ENCODE results near the gene CTNND2.
"Not testable (repeated sequence)": the region's sequence is repeated elsewhere in the genome, so short reads cannot be mapped to it uniquely, and the experiment has no call there.

Gene CTNND2

DNA sequence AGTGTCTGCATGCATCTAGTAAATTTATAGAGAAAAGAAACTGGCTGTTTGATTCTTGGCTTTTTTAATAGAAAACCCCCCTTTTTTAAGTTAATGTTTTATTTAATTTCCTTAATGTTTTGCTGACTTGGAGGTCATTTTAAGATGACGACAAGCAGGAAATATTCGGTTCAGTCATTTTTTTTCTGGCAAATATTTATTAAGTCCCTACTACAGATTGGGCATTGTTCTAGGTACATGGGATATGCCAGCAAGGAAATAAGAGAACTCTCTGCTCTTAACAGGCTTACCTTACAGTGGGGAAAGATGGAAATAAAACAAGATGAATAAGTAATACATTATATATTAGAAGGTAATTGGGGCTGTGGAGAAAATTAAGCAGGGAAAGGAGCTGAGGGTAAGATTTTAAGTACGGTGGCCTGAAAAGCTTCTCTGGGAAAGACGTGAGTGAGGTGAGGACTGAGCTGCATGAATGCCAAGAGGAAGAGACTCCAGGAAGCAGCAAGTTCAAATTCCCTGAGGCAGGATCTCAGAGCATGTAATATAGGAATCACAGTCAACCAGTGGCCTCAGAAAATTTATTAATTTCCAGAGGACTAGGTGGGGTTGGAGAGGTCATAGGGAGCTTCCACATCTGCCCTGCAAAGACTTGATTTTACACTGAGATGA, 827.2 kb downstream of the CTNND2 start:
- Mint-ChIP-seq H3K9me3 (no peaks in the 10 kb centered on the region), H3K27me3 (peaks cover 5% of the 10 kb centered on the region in 2 donors), H3K27ac (no peak overlapping the region), H3K36me3 (no peaks in the 10 kb centered on the region), H3K4me3 (no peak overlapping the region), H3K4me1 (no peaks in the 10 kb centered on the region)
- DNase-seq (no peak), ATAC-seq (replicated peaks) (no peak)

DNA sequence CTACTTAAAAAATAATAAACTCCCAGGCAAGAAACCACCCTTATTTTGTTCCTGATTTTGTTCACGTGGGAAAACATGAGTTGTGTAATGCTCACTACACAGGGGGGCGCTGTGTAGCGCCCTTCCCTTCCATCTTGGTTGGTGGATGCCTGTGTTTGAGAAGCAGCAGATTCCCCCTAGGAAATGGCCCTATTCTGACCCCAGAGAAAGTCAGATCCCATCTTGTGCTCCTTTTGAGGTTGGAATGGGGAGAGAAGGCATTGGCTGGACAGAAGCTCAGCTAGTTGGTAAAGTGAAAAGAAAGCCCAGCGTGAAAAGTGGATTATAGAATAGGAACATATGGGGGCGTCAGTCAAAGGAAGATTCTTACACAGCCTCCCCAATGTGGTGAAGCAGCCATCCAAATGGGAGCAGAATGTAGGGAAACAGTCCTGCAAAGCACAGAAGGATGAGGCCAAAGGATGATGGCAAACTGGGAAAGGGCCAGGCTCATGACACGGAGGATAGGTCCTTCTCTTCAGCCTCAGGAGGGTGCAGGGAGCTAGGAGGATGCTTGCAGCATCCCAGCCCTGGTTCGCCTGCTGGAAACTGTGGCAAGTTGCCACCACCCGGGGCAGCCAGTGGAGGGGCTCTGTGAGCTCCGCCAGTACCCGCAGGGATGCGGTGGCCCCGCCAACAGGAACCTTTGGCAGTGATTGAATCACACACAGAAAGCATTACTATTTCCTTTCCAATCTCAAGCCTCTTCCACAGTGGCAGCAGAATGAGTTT, 829.0 kb downstream of the CTNND2 start:
- Mint-ChIP-seq H3K4me3 (no peak overlapping the region), H3K9me3 (peaks cover 0 to 2% of the 10 kb centered on the region in 2 donors), H3K27ac (no peak overlapping the region), H3K4me1 (no peaks in the 10 kb centered on the region), H3K36me3 (no peaks in the 10 kb centered on the region), H3K27me3 (peaks cover 5 to 12% of the 10 kb centered on the region in 2 donors)
- no peak for DNase-seq
- ATAC-seq (replicated peaks): no peak

DNA sequence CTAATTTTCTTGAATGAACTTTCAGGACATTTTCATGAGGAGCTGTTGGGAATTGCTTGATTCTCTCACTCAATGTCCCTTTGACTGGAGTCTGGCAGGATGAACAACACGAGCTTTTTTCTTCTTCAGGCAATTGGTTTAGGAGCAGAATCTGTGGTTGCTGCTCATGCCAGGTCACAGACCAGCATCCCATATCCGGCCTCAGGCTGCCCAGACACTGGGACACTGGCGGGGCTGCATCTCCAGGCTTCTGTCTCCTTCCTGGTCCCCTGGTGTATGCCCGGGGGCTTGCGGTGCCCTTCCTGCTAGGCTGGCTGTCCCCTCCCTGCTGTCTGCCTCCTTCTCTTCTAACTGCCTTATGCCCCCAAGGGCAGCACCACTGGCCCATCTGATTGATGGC, 831.7 kb downstream of the CTNND2 start:
- Mint-ChIP-seq H3K9me3 (peaks cover 5 to 9% of the 10 kb centered on the region in 2 donors), H3K27ac (no peak overlapping the region), H3K27me3 (peaks cover 3 to 16% of the 10 kb centered on the region in 2 donors), H3K4me1 (no peaks in the 10 kb centered on the region), H3K4me3 (no peak overlapping the region), H3K36me3 (no peaks in the 10 kb centered on the region)
- ATAC-seq (replicated peaks) (no peak), DNase-seq (no peak)

DNA sequence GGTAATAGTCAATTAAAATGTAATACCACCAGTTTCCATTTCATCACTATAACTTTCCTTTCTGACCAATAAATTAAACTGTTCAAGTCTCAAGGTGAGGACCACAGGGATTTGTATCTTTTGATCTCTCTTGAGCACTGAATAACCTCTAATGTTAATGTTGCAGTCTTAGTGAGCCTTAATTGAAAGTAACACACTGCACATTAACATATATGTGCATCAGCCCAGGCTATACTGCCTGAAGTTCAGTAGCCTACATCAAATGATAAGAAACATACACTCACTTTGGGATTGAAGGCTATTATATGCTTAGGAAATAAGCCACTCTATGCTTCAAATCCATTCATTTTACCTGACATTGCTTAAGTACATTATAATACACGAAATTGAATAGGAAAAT, 832.2 kb downstream of the CTNND2 start:
- Mint-ChIP-seq H3K36me3 (no peaks in the 10 kb centered on the region), H3K27ac (no peak overlapping the region), H3K4me3 (no peak overlapping the region), H3K27me3 (peaks cover 0 to 16% of the 10 kb centered on the region in 2 donors), H3K9me3 (peaks cover 5 to 9% of the 10 kb centered on the region in 2 donors), H3K4me1 (no peaks in the 10 kb centered on the region)
- ATAC-seq (replicated peaks): no peak
- DNase-seq: no peak

DNA sequence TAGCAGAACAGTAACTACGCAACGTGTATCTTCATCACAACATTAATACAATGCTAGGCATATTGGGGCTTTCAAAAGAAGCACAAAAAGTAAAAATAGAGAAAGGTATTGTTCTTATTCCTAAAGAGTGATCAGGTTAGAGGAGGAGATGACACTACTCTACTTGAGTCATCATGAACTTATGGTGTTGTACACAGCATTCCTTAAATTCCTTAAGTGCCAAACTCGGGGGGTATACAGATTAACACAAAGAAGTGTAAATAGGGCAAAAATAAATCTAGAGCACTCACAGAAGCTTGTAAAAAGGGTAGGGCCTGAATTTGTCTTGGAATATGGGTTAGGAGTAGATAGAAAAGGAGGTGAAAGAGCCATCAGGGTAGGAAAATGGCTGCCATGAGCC, 835.2 kb downstream of the CTNND2 start:
- no peak overlapping the region for H3K27ac Mint-ChIP-seq
- H3K4me1 Mint-ChIP-seq: no peaks in the 10 kb centered on the region
- ATAC-seq (replicated peaks) (no peak), DNase-seq (no peak)
- peaks cover 5 to 9% of the 10 kb centered on the region in 2 donors for H3K9me3 Mint-ChIP-seq
- no peak overlapping the region for H3K4me3 Mint-ChIP-seq
- peaks cover 4 to 11% of the 10 kb centered on the region in 2 donors for H3K27me3 Mint-ChIP-seq
- no peaks in the 10 kb centered on the region for H3K36me3 Mint-ChIP-seq

DNA sequence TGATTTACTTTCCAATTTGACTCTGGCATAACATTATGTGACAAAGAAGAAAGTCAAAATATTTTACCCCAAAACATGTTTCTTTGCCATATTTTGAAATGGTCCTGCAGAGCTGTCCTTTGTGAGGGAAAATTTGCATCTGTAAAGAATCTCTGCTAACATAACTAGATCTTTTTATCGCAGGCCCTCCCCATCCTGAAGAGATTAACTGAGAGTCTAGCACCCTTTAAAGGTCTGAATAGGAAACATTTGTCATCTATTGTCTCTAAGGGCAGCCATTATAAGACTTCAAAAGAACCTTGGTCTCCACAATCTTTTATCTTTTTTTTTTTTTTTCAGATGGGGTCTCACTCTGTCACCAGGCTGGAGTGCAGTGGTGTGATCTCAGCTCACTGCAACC, 838.5 kb downstream of the CTNND2 start:
- not testable (repeated sequence) for DNase-seq; H3K4me1 Mint-ChIP-seq; H3K27ac Mint-ChIP-seq; H3K36me3 Mint-ChIP-seq; H3K4me3 Mint-ChIP-seq; H3K9me3 Mint-ChIP-seq; H3K27me3 Mint-ChIP-seq; ATAC-seq (replicated peaks)

DNA sequence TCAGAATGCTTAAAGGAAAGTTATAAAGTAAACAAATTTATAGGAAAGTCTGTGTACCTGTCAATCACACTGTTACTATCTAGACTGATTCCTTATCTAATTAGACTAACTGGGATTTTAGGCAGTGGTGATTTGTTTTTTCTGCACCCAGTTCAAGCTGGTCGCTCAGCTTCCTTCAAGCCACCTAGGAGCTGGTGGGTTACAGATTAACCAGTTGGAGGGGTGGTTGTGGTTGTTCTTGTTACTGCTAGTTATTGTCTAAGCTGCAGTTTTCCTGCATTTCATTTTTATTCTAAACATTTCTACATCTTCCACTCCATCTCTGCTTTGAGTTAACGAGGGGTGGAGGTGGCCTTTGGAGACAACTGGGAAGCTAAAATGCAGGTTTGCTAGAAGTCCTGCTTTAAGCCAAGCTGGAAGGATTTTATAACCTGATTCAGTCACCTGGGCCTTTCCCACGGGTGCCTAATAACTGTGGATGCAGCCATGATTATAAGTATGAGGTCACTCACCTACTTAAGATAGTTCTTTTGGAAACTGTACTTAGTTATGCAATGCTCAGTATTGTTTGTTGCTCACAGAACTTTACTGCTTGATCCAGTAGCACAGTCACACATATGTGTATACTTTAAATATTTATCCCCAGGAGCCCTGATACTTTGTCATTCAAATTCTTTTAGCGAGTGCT, 839.3 kb downstream of the CTNND2 start:
- Mint-ChIP-seq H3K4me3 (no peak overlapping the region), H3K36me3 (no peaks in the 10 kb centered on the region), H3K27me3 (peaks cover 4 to 10% of the 10 kb centered on the region in 2 donors), H3K27ac (no peak overlapping the region), H3K9me3 (peaks cover 5% of the 10 kb centered on the region in 2 donors), H3K4me1 (no peaks in the 10 kb centered on the region)
- DNase-seq: no peak
- ATAC-seq (replicated peaks): no peak

DNA sequence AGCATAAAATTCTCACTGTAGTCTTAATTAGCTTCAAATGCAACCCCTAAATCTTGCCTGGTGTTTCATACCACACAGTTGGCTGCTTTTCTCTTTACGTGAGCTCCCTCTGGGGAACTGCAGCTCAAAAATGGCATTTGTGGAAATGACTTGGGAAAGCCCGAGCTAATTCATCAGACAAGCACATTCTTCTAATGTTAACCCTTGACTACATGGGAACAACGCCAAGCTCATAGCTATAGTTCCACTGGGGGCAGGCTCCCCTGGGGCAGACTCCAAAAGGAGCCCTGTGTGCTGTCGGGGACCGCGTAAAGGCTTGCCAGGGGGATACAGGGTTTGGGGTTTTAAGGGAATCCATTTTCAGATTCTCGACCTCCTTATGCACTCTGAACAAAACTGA, 841.8 kb downstream of the CTNND2 start:
- Mint-ChIP-seq H3K9me3 (peaks cover 4 to 6% of the 10 kb centered on the region in 2 donors), H3K4me1 (no peaks in the 10 kb centered on the region), H3K27me3 (peaks cover 5 to 10% of the 10 kb centered on the region in 2 donors), H3K4me3 (no peak overlapping the region), H3K36me3 (peaks cover 0 to 1% of the 10 kb centered on the region in 2 donors), H3K27ac (no peak overlapping the region)
- ATAC-seq (replicated peaks) (no peak), DNase-seq (no peak)

DNA sequence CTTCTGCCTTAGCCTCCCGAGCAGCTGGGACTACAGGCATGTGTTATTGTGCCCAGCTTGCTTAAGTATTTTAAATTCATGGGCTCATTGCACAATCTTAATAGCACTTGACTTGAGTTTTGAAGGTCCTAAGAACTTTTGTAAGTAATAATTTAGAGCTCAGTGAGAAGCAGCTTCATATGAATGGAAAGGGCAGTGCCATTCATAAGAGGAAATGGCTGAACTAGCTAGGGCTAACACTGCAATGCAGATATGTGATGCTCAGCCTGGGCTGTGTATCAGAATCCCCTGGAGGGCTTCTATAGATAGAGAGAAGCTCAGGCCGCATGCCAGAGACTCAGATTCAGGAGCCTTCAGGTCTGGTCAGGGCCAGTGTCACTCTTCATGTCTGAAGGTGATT, 847.7 kb downstream of the CTNND2 start:
- peaks cover 4 to 6% of the 10 kb centered on the region in 2 donors for H3K9me3 Mint-ChIP-seq

DNA sequence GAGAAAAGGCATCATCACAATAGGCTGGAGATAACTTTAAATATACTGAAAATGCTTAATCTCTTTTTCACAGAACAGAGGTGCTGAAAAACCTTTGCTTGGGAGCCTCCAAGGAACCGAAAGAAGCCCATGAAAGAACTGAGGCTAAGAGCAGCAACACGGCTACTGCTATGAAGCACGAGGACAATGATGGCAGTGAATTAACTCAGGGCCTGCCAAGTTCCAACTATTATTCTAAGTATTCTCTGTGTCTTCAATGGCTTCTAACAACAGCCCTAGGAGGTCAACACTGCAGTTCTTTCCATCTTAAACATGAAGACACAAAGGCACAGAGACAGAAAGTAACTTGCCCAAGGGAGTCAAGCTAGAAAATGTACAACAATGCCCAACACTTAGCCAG, 850.2 kb downstream of the CTNND2 start:
- Mint-ChIP-seq H3K27me3 (peaks cover under 1 to 4% of the 10 kb centered on the region in 2 donors), H3K36me3 (no peaks in the 10 kb centered on the region), H3K27ac (no peak overlapping the region), H3K4me1 (no peaks in the 10 kb centered on the region), H3K4me3 (no peak overlapping the region), H3K9me3 (peaks cover 0 to 3% of the 10 kb centered on the region in 2 donors)
- ATAC-seq (replicated peaks) (no peak), DNase-seq (no peak)

More for the DNA sequence above, 847.7 kb downstream of the CTNND2 start:
- Mint-ChIP-seq H3K27ac (no peak overlapping the region), H3K4me1 (no peaks in the 10 kb centered on the region), H3K27me3 (peaks cover 5 to 10% of the 10 kb centered on the region in 2 donors), H3K4me3 (no peak overlapping the region), H3K36me3 (peaks cover 0 to 1% of the 10 kb centered on the region in 2 donors)
- DNase-seq (no peak), ATAC-seq (replicated peaks) (no peak)

DNA sequence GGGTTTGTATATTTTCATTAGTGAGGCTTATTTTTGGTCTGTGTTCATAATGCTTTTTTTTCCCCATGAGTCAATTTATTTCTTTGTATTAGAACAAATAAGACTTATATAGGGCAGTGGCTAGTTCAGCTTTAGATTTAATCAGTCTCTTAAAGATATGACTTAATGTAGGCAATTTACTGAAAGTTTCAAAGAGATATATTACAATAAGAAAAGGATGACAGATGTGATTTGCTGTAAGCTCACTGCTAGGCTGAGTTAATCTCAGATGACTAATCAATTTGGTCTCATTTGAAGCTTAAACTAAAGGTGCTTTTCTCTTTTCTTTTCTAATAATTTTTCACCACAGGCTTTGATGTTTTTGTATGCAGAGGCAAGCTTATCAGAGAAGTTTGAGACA, 851.4 kb downstream of the CTNND2 start:
- Mint-ChIP-seq H3K36me3 (no peaks in the 10 kb centered on the region), H3K27ac (no peak overlapping the region), H3K9me3 (peaks cover 0 to 1% of the 10 kb centered on the region in 2 donors), H3K27me3 (peaks cover 0 to 4% of the 10 kb centered on the region in 2 donors), H3K4me3 (no peak overlapping the region), H3K4me1 (no peaks in the 10 kb centered on the region)
- DNase-seq (no peak), ATAC-seq (replicated peaks) (no peak)

DNA sequence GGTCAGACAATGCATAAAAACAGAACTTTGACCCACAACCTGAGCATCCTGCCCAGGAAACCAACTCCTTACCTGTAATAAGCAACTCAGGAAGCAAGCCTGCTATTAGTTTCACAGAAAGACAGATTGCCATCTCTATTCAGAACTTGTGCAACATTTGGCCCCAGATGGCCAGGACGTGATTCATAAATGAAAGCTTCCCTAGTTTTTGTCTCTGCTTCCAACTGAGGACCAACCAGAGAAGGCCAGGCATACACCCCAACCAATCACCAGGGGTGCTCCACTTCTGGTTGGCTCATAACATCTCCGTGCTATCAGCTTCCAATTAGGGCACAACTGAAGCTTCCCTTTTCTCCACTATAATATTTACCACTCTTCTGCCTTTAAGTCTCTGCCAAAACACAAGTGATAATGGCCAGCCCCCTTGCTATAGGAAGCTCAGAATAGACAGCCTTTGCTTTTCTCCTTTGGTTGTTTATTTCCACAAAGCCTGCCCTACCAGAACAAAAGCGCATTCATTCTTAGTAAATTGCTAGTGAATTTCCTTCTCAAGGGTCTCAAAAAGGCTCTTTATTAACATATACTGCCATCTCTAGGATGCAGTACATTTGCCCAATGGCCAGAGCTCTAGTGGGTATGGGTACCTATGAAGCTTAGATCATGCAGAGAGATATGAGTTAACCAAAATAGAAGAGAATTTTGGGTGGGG, 853.5 kb downstream of the CTNND2 start:
- no peak overlapping the region for H3K27ac Mint-ChIP-seq
- ATAC-seq (replicated peaks): no peak
- no peaks in the 10 kb centered on the region for H3K4me1 Mint-ChIP-seq
- no peaks in the 10 kb centered on the region for H3K36me3 Mint-ChIP-seq
- no peaks in the 10 kb centered on the region for H3K9me3 Mint-ChIP-seq
- no peak for DNase-seq
- H3K27me3 Mint-ChIP-seq: peaks cover 3 to 4% of the 10 kb centered on the region in 2 donors
- no peak overlapping the region for H3K4me3 Mint-ChIP-seq

DNA sequence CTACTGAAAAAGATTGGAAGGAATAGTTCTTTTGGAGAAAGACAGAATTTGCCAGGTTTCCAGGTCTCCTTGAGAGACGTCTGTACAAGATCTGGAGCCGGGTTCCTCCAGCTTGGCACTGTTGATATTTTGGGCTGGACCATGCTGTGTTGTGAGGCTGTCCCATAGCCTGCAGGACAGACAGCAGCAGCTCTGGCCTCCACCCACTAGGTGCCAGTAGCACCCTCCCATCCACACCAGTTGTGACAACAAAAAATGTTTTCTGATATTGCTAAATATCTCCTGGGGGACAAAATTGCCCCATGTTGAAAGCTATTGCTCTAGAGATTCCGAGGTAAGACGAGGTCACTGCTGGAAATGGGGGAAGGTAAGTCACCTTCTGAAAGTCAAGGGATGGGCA, 855.5 kb downstream of the CTNND2 start:
- DNase-seq (no peak), ATAC-seq (replicated peaks) (peak in 1 of 2 donors; percentile 58)
- no peaks in the 10 kb centered on the region for H3K36me3 Mint-ChIP-seq
- no peak overlapping the region for H3K27ac Mint-ChIP-seq
- H3K4me3 Mint-ChIP-seq: no peak overlapping the region
- H3K4me1 Mint-ChIP-seq: no peaks in the 10 kb centered on the region
- no peaks in the 10 kb centered on the region for H3K9me3 Mint-ChIP-seq
- H3K27me3 Mint-ChIP-seq: peaks cover 0 to 14% of the 10 kb centered on the region in 2 donors

DNA sequence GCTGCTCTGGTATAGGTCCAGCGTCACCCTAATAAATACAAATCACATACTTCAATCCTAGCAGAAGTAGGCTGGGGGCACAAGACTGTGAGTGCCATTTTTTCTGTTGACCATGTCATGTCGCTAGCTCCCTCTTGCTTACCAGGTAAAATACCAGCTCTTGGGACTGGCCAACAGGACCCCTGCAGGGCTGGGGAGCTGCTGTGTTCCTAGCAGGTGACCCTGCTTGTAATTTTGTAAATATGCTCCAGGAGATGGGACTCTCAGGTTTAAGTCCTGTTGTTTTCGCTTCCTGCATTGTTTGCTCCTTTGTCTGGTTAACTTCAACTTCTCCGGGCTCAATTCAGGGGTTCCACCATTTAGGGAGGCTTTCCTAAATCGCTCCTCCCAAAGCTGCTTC, 856.6 kb downstream of the CTNND2 start:
- H3K27ac Mint-ChIP-seq: no peak overlapping the region
- no peaks in the 10 kb centered on the region for H3K4me1 Mint-ChIP-seq
- H3K9me3 Mint-ChIP-seq: no peaks in the 10 kb centered on the region
- no peaks in the 10 kb centered on the region for H3K36me3 Mint-ChIP-seq
- no peak overlapping the region for H3K4me3 Mint-ChIP-seq
- peaks cover 0 to 14% of the 10 kb centered on the region in 2 donors for H3K27me3 Mint-ChIP-seq
- DNase-seq (no peak), ATAC-seq (replicated peaks) (no peak)
